OCI-LY7 (cell line): ENCODE data around the gene MPC2. TPM values are rescaled to one million over a fixed set of nuclear protein-coding genes. Genes with fewer than 3 reads are reported as not detected.

Experiments
- BruUV-seq: library from RNA; stranded (reverse); fragments of 400-500 nt; replicated peaks from 2 replicates; lab custom pipeline; 2021; lab: Mats Ljungman, UMichigan
- CTCF ChIA-PET: fragments of 300-600 bp; sonication (Branson Sonifier 250); formaldehyde crosslinking; loops from one replicate; lab custom pipeline; 2022; ENCODE audit warnings: antibody characterized with exemption; ENCODE audit not compliant: unreplicated experiment; lab: Charles Lee
- POLR2A ChIA-PET: fragments of 300-600 bp; sonication (Branson Sonifier 250); formaldehyde crosslinking; loops from one replicate; lab custom pipeline; 2022; ENCODE audit warnings: antibody characterized with exemption; lab: Charles Lee
- DNase-seq: peaks from one replicate; pipeline ENCODE4 v3.0.0-alpha.2; 2015; ENCODE audit warnings: low spot score
- H2AFZ ChIP-seq: fragments of 200-600 bp; sonication (generic), shearing (Covaris generic); 2 replicates; pipeline ENCODE4 v1.6.1; 2014; ENCODE audit warnings: mild to moderate bottlenecking, antibody characterized with exemption, low read length, moderate library complexity
- H3K27ac ChIP-seq: fragments of 200-600 bp; sonication (generic); 2 replicates; pipeline ENCODE4 v1.5.1; 2014; ENCODE audit warnings: mixed run types, low read depth, mild to moderate bottlenecking, moderate library complexity, low read length, inconsistent platforms; ENCODE audit not compliant: poor library complexity, severe bottlenecking
- H3K36me3 ChIP-seq: fragments of 200-600 bp; sonication (generic); 2 replicates; pipeline ENCODE4 v1.6.1; 2014; ENCODE audit warnings: mild to moderate bottlenecking, antibody characterized with exemption, low read length, moderate library complexity, mixed read lengths; ENCODE audit not compliant: insufficient read depth
- H3K4me1 ChIP-seq: fragments of 200-600 bp; sonication (generic); 2 replicates; pipeline ENCODE4 v1.5.1; 2014; ENCODE audit warnings: mild to moderate bottlenecking, low read length; ENCODE audit not compliant: insufficient read depth, poor library complexity, severe bottlenecking
- H3K4me2 ChIP-seq: fragments of 200-600 bp; sonication (generic); 2 replicates; pipeline ENCODE4 v1.6.1; 2014; ENCODE audit warnings: mild to moderate bottlenecking, low read length
- H3K4me3 ChIP-seq: fragments of 200-600 bp; sonication (generic); 2 replicates; pipeline ENCODE4 v1.5.1; 2014; ENCODE audit warnings: mild to moderate bottlenecking, low read depth, low read length; ENCODE audit not compliant: poor library complexity, severe bottlenecking
- H3K79me2 ChIP-seq: fragments of 200-600 bp; sonication (generic); 2 replicates; pipeline ENCODE4 v1.6.1; 2016; ENCODE audit warnings: low read depth, mild to moderate bottlenecking, low read length, moderate library complexity, mixed read lengths; ENCODE audit not compliant: insufficient read depth
- H3K9me2 ChIP-seq: fragments of 200-600 bp; sonication (generic); 2 replicates; pipeline ENCODE4 v1.6.1; 2016; ENCODE audit warnings: mild to moderate bottlenecking, low read length, mixed read lengths; ENCODE audit not compliant: insufficient read depth
- H3K9me3 ChIP-seq: fragments of 200-600 bp; sonication (generic); 2 replicates; pipeline ENCODE4 v1.6.1; 2014; ENCODE audit warnings: mild to moderate bottlenecking, mixed run types, low read length, mixed read lengths
- H4K20me1 ChIP-seq: fragments of 200-600 bp; sonication (generic); 2 replicates; pipeline ENCODE4 v1.6.1; 2014; ENCODE audit warnings: mild to moderate bottlenecking, antibody characterized with exemption, low read length, moderate library complexity, mixed read lengths; ENCODE audit not compliant: insufficient read depth
- EZH2phosphoT487 ChIP-seq: fragments of 200-600 bp; sonication (generic); IDR thresholded peaks from 2 replicates; pipeline ENCODE4 v1.6.1; 2018; ENCODE audit warnings: low read depth, borderline replicate concordance, mild to moderate bottlenecking, mixed run types, antibody characterized with exemption, low read length, moderate library complexity, mixed read lengths
- intact Hi-C: fragments of 100-400 bp; cut with micrococcal nuclease; formaldehyde crosslinking; loops from one replicate; pipeline ENCODE4 v1.10.0; 2022; ENCODE audit not compliant: unreplicated experiment
- total RNA-seq, 2 experiments: library from RNA; depleted of rRNA in 1 of 2; stranded (reverse); fragments of >200 nt in 1 of 2; shearing (Covaris generic) in 1 of 2; gene quantifications; 2 replicates each; pipeline ENCODE4 v1.2.3, GENCODE V29; 2014 to 2022
- TF ChIP-seq, protein P1 (sequence below): fragments of 200-600 bp; sonication (generic); conservative IDR thresholded peaks from 2 replicates; pipeline ENCODE4 v1.5.1; 2014; ENCODE audit warnings: mild to moderate bottlenecking, antibody characterized with exemption, low read length, moderate library complexity, mixed read lengths

The MPC2 gene
- total RNA-seq, 2 experiments from 2014 or later, result 19.4 to 56.4 TPM

DNA sequence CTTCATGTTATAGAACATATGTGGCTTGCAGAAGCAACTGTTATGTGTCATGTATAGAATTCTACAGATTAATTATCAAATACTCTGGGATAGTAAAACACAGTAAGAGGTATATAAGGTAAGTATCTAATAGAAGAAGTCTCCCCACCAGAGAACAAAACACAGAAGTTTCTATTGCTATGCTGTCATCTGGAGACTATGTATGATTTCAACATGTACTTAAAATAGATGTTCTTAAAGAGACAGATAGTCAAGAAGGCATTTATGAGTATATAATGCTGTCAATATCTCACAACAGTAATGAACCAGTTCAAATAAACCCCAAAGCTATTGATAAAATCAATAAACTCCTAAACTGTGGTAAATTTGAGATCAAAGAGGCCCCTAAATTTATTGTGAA, 14.8 kb downstream of the MPC2 start:
- intact Hi-C loops, result no loop called here
- Histone ChIP-seq H3K27ac (no peak overlapping the region), H4K20me1 (no peaks in the 10 kb centered on the region), H3K36me3 (peaks cover 25% of the 10 kb centered on the region), H2AFZ (no peak overlapping the region), H3K79me2 (peaks cover 7% of the 10 kb centered on the region; the same call in 1 of the 2 replicates), H3K4me3 (no peak overlapping the region), H3K9me3 (no peaks in the 10 kb centered on the region), H3K4me2 (no peak overlapping the region), H3K4me1 (peaks cover 7% of the 10 kb centered on the region), H3K9me2 (no peaks in the 10 kb centered on the region)
- ChIA-PET POLR2A (interaction anchor here (0.7 to 2.2 kb wide), 3 partner anchors 9 to 21 kb away, joined by 3 to 6 read pairs (median 6); no protein-coding TSS in a partner anchor), CTCF (interaction anchor here (0.6 to 1.1 kb wide), 2 partner anchors 8 to 169 kb away, joined by 3 to 4 read pairs; no protein-coding TSS in a partner anchor)
- TF ChIP-seq, protein P1, sequence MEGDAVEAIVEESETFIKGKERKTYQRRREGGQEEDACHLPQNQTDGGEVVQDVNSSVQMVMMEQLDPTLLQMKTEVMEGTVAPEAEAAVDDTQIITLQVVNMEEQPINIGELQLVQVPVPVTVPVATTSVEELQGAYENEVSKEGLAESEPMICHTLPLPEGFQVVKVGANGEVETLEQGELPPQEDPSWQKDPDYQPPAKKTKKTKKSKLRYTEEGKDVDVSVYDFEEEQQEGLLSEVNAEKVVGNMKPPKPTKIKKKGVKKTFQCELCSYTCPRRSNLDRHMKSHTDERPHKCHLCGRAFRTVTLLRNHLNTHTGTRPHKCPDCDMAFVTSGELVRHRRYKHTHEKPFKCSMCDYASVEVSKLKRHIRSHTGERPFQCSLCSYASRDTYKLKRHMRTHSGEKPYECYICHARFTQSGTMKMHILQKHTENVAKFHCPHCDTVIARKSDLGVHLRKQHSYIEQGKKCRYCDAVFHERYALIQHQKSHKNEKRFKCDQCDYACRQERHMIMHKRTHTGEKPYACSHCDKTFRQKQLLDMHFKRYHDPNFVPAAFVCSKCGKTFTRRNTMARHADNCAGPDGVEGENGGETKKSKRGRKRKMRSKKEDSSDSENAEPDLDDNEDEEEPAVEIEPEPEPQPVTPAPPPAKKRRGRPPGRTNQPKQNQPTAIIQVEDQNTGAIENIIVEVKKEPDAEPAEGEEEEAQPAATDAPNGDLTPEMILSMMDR, result no peak
- no peak for TF ChIP-seq EZH2phosphoT487
- BruUV-seq, result no TSS peak
- DNase-seq, result no peak

DNA sequence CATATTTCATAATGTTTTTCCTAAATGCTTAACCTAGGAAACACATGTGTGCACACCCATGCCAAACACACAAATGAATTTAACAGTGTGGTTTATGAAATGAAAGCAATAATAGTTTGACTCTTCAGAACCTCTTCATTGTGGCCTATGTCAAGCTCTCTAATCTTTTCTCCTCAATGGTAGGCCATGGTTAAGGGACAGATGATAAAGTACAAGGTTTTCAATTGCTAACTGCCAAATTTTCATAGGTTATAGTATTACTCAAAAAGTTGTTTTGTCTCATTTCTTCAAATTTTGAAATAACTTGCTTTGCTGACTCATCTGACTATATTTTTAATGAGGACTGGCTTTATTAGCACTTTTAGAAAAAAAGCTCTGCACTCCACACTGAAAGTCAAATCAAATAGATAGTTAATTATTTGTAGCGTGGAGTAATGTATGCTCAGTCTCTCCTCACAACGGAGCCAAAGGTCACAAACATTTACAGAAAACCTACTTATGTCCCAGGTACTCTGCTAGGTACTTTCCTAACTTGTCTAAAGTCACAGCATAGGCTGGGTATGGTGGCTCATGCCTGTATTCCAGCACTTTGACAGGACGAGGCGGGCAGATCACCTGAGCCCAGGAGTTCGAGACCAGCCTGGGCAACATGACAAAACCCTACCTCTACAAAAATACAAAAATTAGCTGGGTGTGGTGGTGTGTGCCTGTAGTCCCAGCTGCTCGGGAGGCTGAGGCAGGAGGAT, 19.9 kb downstream of the MPC2 start:
- Histone ChIP-seq H3K27ac (no peak overlapping the region), H4K20me1 (no peaks in the 10 kb centered on the region), H3K79me2 (no peaks in the 10 kb centered on the region), H3K4me2 (no peak overlapping the region), H2AFZ (no peak overlapping the region), H3K36me3 (peaks cover 16% of the 10 kb centered on the region), H3K9me3 (no peaks in the 10 kb centered on the region), H3K4me1 (no peaks in the 10 kb centered on the region), H3K9me2 (no peaks in the 10 kb centered on the region), H3K4me3 (no peak overlapping the region)
- ChIA-PET POLR2A (interaction anchor here (1.6 to 1.9 kb wide), 2 partner anchors 15 to 53 kb away, joined by 5 to 12 read pairs; no protein-coding TSS in a partner anchor), CTCF (no interaction called here)
- BruUV-seq, result no TSS peak
- TF ChIP-seq, protein P1, result no peak
- TF ChIP-seq EZH2phosphoT487, result no peak
- intact Hi-C loops, result no loop called here
- DNase-seq, result no peak

DNA sequence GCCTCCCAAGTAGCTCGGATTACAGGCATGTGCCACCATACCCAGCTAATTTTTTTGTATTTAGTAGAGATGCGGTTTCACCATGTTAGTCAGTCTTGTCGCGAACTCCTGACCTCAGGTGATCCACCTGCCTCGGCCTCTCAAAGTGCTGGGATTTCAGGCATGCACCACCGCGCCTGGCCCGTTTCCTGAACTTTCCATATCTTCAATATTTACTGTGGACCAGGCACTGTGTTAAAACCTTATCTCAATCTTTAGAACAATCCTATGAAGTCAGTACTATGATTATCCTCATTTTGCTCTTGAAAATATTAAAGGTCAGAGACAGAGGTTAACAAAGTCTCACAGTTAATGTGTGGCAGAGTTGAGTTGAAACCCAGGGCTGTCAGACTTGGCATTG, 21.3 kb downstream of the MPC2 start:
- Histone ChIP-seq H3K79me2 (no peaks in the 10 kb centered on the region), H3K4me2 (no peak overlapping the region), H3K9me3 (no peaks in the 10 kb centered on the region), H3K4me3 (no peak overlapping the region), H4K20me1 (no peaks in the 10 kb centered on the region), H3K9me2 (no peaks in the 10 kb centered on the region), H3K27ac (no peak overlapping the region), H3K36me3 (peaks cover 16% of the 10 kb centered on the region), H2AFZ (no peak overlapping the region), H3K4me1 (no peaks in the 10 kb centered on the region)
- no peak for TF ChIP-seq EZH2phosphoT487
- TF ChIP-seq, protein P1, result no peak
- POLR2A ChIA-PET, result interaction anchor here (0.7 to 1.9 kb wide), 3 partner anchors 54 to 416 kb away, joined by 3 to 5 read pairs (median 3); no protein-coding TSS in a partner anchor
- CTCF ChIA-PET, result no interaction called here
- intact Hi-C loops, result no loop called here
- no peak for DNase-seq
- no TSS peak for BruUV-seq
